Naive B cell (primary cell): Measurements from ENCODE around the gene FAR2. TPM values are rescaled to one million over a fixed set of nuclear protein-coding genes. Genes with fewer than 3 reads are reported as not detected.
"Not testable (repeated sequence)": the region's sequence is repeated elsewhere in the genome, so short reads cannot be mapped to it uniquely, and the experiment has no call there.

Experiments
- ATAC-seq, 2 donors: fragments of 150-1000 bp; cut with Tn5 transposase; 2 replicates each; pipeline ENCODE4 v1.10.0; 2021; ENCODE audit warnings: low read depth in 2 of 2, mild to moderate bottlenecking in 2 of 2, moderate library complexity in 2 of 2
- DNase-seq: peaks from one replicate; pipeline ENCODE4 v3.0.0; 2022
- H3K27ac Mint-ChIP-seq, 6 donors: one replicate each; pipeline ENCODE4 v1.8.0; 2020 to 2022; ENCODE audit warnings: mild to moderate bottlenecking in 6 of 6, mixed read lengths in 6 of 6, moderate library complexity in 5 of 6, inconsistent platforms in 2 of 6
- H3K27me3 Mint-ChIP-seq, 3 donors: one replicate each; pipeline ENCODE4 v1.8.0; 2021 to 2022; ENCODE audit warnings: mixed read lengths in 3 of 3, mild to moderate bottlenecking in 1 of 3
- H3K36me3 Mint-ChIP-seq, 2 donors: one replicate each; pipeline ENCODE4 v1.8.0; 2020 to 2022; ENCODE audit warnings: mixed read lengths in 2 of 2, inconsistent platforms in 1 of 2, mild to moderate bottlenecking in 1 of 2
- H3K4me1 Mint-ChIP-seq, 3 donors: one replicate each; pipeline ENCODE4 v1.8.0; 2020 to 2022; ENCODE audit warnings: mixed read lengths in 3 of 3, inconsistent platforms in 1 of 3, mild to moderate bottlenecking in 1 of 3, moderate library complexity in 1 of 3
- H3K4me3 Mint-ChIP-seq, 8 donors: one replicate each; pipeline ENCODE4 v1.8.0; 2020 to 2022; ENCODE audit warnings: mild to moderate bottlenecking in 8 of 8, mixed read lengths in 8 of 8, moderate library complexity in 8 of 8, inconsistent platforms in 2 of 8
- H3K9me3 Mint-ChIP-seq, 7 donors: one replicate each; pipeline ENCODE4 v1.8.0; 2020 to 2022; ENCODE audit warnings: mixed read lengths in 7 of 7, mild to moderate bottlenecking in 5 of 7, inconsistent platforms in 2 of 7, moderate library complexity in 1 of 7
- polyA plus RNA-seq, 6 donors: library from polyadenylated mRNA; unstranded; fragments of 300-500 nt; fragmentation: Illumina TruSeq; gene quantifications; one replicate each; pipeline ENCODE4 v1.2.3, GENCODE V29; 2021; ENCODE audit warnings: low read depth in 6 of 6

The FAR2 gene
- polyA plus RNA-seq, 6 donors from 2014 or later: 0.23 to 1.0 (median 0.81) TPM; not detected in 2

- Mint-ChIP-seq H3K4me3 (no peak overlapping the region), H3K4me1 (peaks cover 3 to 13% (median 7%) of the 10 kb centered on the region in 3 donors), H3K36me3 (no peaks in the 10 kb centered on the region), H3K27ac (peak overlapping the region in 1 of 6 donors; percentile 79), H3K27me3 (no peaks in the 10 kb centered on the region), H3K9me3 (no peaks in the 10 kb centered on the region)
- DNase-seq: no peak
- no peak for ATAC-seq
These were observed 10.6 kb downstream of the FAR2 start for GRCh38 chr12:29159661-29160060.

- Mint-ChIP-seq H3K36me3 (no peaks in the 10 kb centered on the region), H3K27ac (no peak overlapping the region), H3K9me3 (no peaks in the 10 kb centered on the region), H3K4me1 (peaks cover 8 to 14% (median 8%) of the 10 kb centered on the region in 3 donors), H3K4me3 (no peak overlapping the region), H3K27me3 (no peaks in the 10 kb centered on the region)
- no peak for DNase-seq
- no peak for ATAC-seq
These were observed 11.2 kb downstream of the FAR2 start for GRCh38 chr12:29160230-29160629.

- Mint-ChIP-seq H3K27me3 (peaks cover 0 to 9% (median 4%) of the 10 kb centered on the region in 3 donors), H3K9me3 (peaks cover 0 to 4% (median 0%) of the 10 kb centered on the region in 7 donors), H3K36me3 (no peaks in the 10 kb centered on the region), H3K4me1 (peaks cover 8 to 14% (median 9%) of the 10 kb centered on the region in 3 donors), H3K4me3 (no peak overlapping the region), H3K27ac (peak overlapping the region in 4 of 6 donors; percentile 23 to 72 (median 40))
- DNase-seq (no peak), ATAC-seq (no peak)
These were observed 14.1 kb downstream of the FAR2 start for GRCh38 chr12:29163146-29163545.

GRCh38 chr12:29164477-29165393, 15.7 kb downstream of the FAR2 start:
- Mint-ChIP-seq H3K4me1 (peaks cover 6 to 14% (median 9%) of the 10 kb centered on the region in 3 donors), H3K27ac (peak overlapping the region in 5 of 6 donors; percentile 56 to 95 (median 72)), H3K4me3 (peak overlapping the region in 1 of 8 donors; percentile 22), H3K36me3 (no peaks in the 10 kb centered on the region), H3K27me3 (peaks cover 0 to 9% (median 4%) of the 10 kb centered on the region in 3 donors), H3K9me3 (peaks cover 0 to 4% (median 0%) of the 10 kb centered on the region in 7 donors)
- DNase-seq: peak; percentile 44
- peak; percentile 96 to 97 for ATAC-seq

- peaks cover 0 to 4% (median 0%) of the 10 kb centered on the region in 7 donors for H3K9me3 Mint-ChIP-seq
- no peaks in the 10 kb centered on the region for H3K36me3 Mint-ChIP-seq
- H3K4me3 Mint-ChIP-seq: no peak overlapping the region
- ATAC-seq (no peak), DNase-seq (no peak)
- peaks cover 6 to 11% (median 6%) of the 10 kb centered on the region in 3 donors for H3K4me1 Mint-ChIP-seq
- H3K27me3 Mint-ChIP-seq: peaks cover 0 to 9% (median 4%) of the 10 kb centered on the region in 3 donors
- H3K27ac Mint-ChIP-seq: peak overlapping the region in 3 of 6 donors; percentile 0 to 29 (median 9)
These were observed 18.4 kb downstream of the FAR2 start for GRCh38 chr12:29167445-29167844.

- H3K9me3 Mint-ChIP-seq: peaks cover 0 to 4% (median 0%) of the 10 kb centered on the region in 7 donors
- H3K27me3 Mint-ChIP-seq: peaks cover 0 to 9% (median 4%) of the 10 kb centered on the region in 3 donors
- H3K4me1 Mint-ChIP-seq: peaks cover 6 to 11% (median 6%) of the 10 kb centered on the region in 3 donors
- no peak overlapping the region for H3K27ac Mint-ChIP-seq
- ATAC-seq (no peak), DNase-seq (no peak)
- no peak overlapping the region for H3K4me3 Mint-ChIP-seq
- H3K36me3 Mint-ChIP-seq: no peaks in the 10 kb centered on the region
These were observed 18.9 kb downstream of the FAR2 start for GRCh38 chr12:29167988-29168387.

- H3K36me3 Mint-ChIP-seq, H3K9me3 Mint-ChIP-seq, H3K27me3 Mint-ChIP-seq, H3K4me1 Mint-ChIP-seq, ATAC-seq, DNase-seq, H3K4me3 Mint-ChIP-seq: not testable (repeated sequence)
- H3K27ac Mint-ChIP-seq: peak overlapping the region in 1 of 6 donors; percentile 17
These were observed 20.9 kb downstream of the FAR2 start for GRCh38 chr12:29169978-29170377.

- not testable (repeated sequence) for DNase-seq, H3K9me3 Mint-ChIP-seq, H3K27me3 Mint-ChIP-seq, H3K36me3 Mint-ChIP-seq, H3K4me1 Mint-ChIP-seq, H3K4me3 Mint-ChIP-seq, ATAC-seq
- peak overlapping the region in 3 of 6 donors; percentile 17 to 78 (median 60) for H3K27ac Mint-ChIP-seq
These were observed 21.5 kb downstream of the FAR2 start for GRCh38 chr12:29170478-29171084.

- no peaks in the 10 kb centered on the region for H3K36me3 Mint-ChIP-seq
- ATAC-seq (no peak), DNase-seq (no peak)
- no peak overlapping the region for H3K4me3 Mint-ChIP-seq
- peaks cover 0 to 2% (median 0%) of the 10 kb centered on the region in 3 donors for H3K4me1 Mint-ChIP-seq
- H3K27me3 Mint-ChIP-seq: peaks cover 0 to 9% (median 4%) of the 10 kb centered on the region in 3 donors
- H3K9me3 Mint-ChIP-seq: peaks cover 0 to 8% (median 3%) of the 10 kb centered on the region in 7 donors
- H3K27ac Mint-ChIP-seq: no peak overlapping the region
These were observed 22.6 kb downstream of the FAR2 start for GRCh38 chr12:29171421-29172258.

- H3K36me3 Mint-ChIP-seq: no peaks in the 10 kb centered on the region
- ATAC-seq (no peak), DNase-seq (no peak)
- no peak overlapping the region for H3K27ac Mint-ChIP-seq
- H3K4me3 Mint-ChIP-seq: no peak overlapping the region
- H3K27me3 Mint-ChIP-seq: no peaks in the 10 kb centered on the region
- no peaks in the 10 kb centered on the region for H3K4me1 Mint-ChIP-seq
- peaks cover 0 to 12% (median 2%) of the 10 kb centered on the region in 7 donors for H3K9me3 Mint-ChIP-seq
These were observed 27.9 kb downstream of the FAR2 start for GRCh38 chr12:29176941-29177340.

GRCh38 chr12:29182247-29182646, 33.2 kb downstream of the FAR2 start:
- H3K4me1 Mint-ChIP-seq, H3K27me3 Mint-ChIP-seq, H3K4me3 Mint-ChIP-seq, DNase-seq, ATAC-seq, H3K36me3 Mint-ChIP-seq, H3K27ac Mint-ChIP-seq: not testable (repeated sequence)
- H3K9me3 Mint-ChIP-seq: peaks cover 0 to 20% (median 7%) of the 10 kb centered on the region in 7 donors

- ATAC-seq: no peak
- Mint-ChIP-seq H3K27me3 (no peaks in the 10 kb centered on the region), H3K9me3 (peaks cover 0 to 7% (median 5%) of the 10 kb centered on the region in 7 donors)
These were observed 38.7 kb downstream of the FAR2 start for GRCh38 chr12:29187756-29188155.

GRCh38 chr12:29191267-29191850, 42.3 kb downstream of the FAR2 start:
- H3K9me3 Mint-ChIP-seq: no peaks in the 10 kb centered on the region
- H3K4me1 Mint-ChIP-seq: no peaks in the 10 kb centered on the region
- no peaks in the 10 kb centered on the region for H3K36me3 Mint-ChIP-seq
- H3K4me3 Mint-ChIP-seq: no peak overlapping the region
- H3K27ac Mint-ChIP-seq: no peak overlapping the region
- no peaks in the 10 kb centered on the region for H3K27me3 Mint-ChIP-seq
- DNase-seq: no peak
- ATAC-seq: no peak

More at GRCh38 chr12:29187756-29188155, 38.7 kb downstream of the FAR2 start:
- Mint-ChIP-seq H3K27ac (no peak overlapping the region), H3K4me1 (no peaks in the 10 kb centered on the region), H3K4me3 (no peak overlapping the region), H3K36me3 (no peaks in the 10 kb centered on the region)
- no peak for DNase-seq
